CD1c-positive myeloid dendritic cell (primary cell): ENCODE results near the gene KCNA10.

Experiments
- DNase-seq: peaks from one replicate; pipeline ENCODE4 v3.0.0-alpha.2; 2016; ENCODE audit errors: extremely low spot score

KCNA10 gene

GRCh38 chr1:110519125-110519810, at the start of gene KCNA10:
KCNA10 (minus strand) TSS chr1:110519175; CDS start chr1:110518787, 388 bp downstream.
- DNase-seq: no peak

- DNase-seq: no peak
Measured at GRCh38 chr1:110566836-110567235, 47.9 kb upstream of the KCNA10 start.

GRCh38 chr1:110565565-110565964, 46.6 kb upstream of the KCNA10 start:
- DNase-seq: no peak

- DNase-seq: no peak
Measured at GRCh38 chr1:110563089-110563488, 44.1 kb upstream of the KCNA10 start.

GRCh38 chr1:110561596-110561995, 42.6 kb upstream of the KCNA10 start:
- no peak for DNase-seq

- no peak for DNase-seq
Measured at GRCh38 chr1:110559157-110559556, 40.2 kb upstream of the KCNA10 start.

- no peak for DNase-seq
Measured at GRCh38 chr1:110557481-110557880, 38.5 kb upstream of the KCNA10 start.

GRCh38 chr1:110556471-110556807, 37.5 kb upstream of the KCNA10 start:
- no peak for DNase-seq

- no peak for DNase-seq
Measured at GRCh38 chr1:110555807-110556470, 37.0 kb upstream of the KCNA10 start.

GRCh38 chr1:110554871-110555801, 36.2 kb upstream of the KCNA10 start:
- DNase-seq: peak; percentile 52

- DNase-seq: no peak
Measured at GRCh38 chr1:110551278-110551809, 32.4 kb upstream of the KCNA10 start.

- DNase-seq: no peak
Measured at GRCh38 chr1:110549831-110550230, 30.9 kb upstream of the KCNA10 start.

- DNase-seq: no peak
Measured at GRCh38 chr1:110548381-110548780, 29.4 kb upstream of the KCNA10 start.

GRCh38 chr1:110547017-110547416, 28.0 kb upstream of the KCNA10 start:
- no peak for DNase-seq

- DNase-seq: no peak
Measured at GRCh38 chr1:110545492-110545891, 26.5 kb upstream of the KCNA10 start.

- no peak for DNase-seq
Measured at GRCh38 chr1:110544753-110545152, 25.8 kb upstream of the KCNA10 start.

GRCh38 chr1:110542725-110543124, 23.8 kb upstream of the KCNA10 start:
- DNase-seq: peak; percentile 55

- DNase-seq: no peak
Measured at GRCh38 chr1:110541906-110542395, 23.0 kb upstream of the KCNA10 start.

GRCh38 chr1:110540891-110541685, 22.1 kb upstream of the KCNA10 start:
- no peak for DNase-seq

- no peak for DNase-seq
Measured at GRCh38 chr1:110538921-110539320, 19.9 kb upstream of the KCNA10 start.

GRCh38 chr1:110538075-110538474, 19.1 kb upstream of the KCNA10 start:
- no peak for DNase-seq
